ENCODE measurements around the gene CCDC80.
"Not testable (repeated sequence)": the region's sequence is repeated elsewhere in the genome, so short reads cannot be mapped to it uniquely, and the experiment has no call there.

CCDC80 gene

GRCh38 chr3:112640930-112641801 lies at the start of gene CCDC80:
TSS of gene CCDC80 (minus strand) at chr3:112641143. CDS start at chr3:112639905, 1,238 bp downstream.
- DNase-seq, result peak; percentile 45

- no peak for DNase-seq
These were observed 49.0 kb upstream of the CCDC80 start for GRCh38 chr3:112689989-112690388.

GRCh38 chr3:112689385-112689784 lies 48.4 kb upstream of the CCDC80 start:
- DNase-seq, result no peak

GRCh38 chr3:112688819-112689218 lies 47.9 kb upstream of the CCDC80 start:
- no peak for DNase-seq

- DNase-seq, result no peak
These were observed 47.3 kb upstream of the CCDC80 start for GRCh38 chr3:112688085-112688769.

- DNase-seq, result no peak
These were observed 46.7 kb upstream of the CCDC80 start for GRCh38 chr3:112687616-112688015.

GRCh38 chr3:112687211-112687610 lies 46.3 kb upstream of the CCDC80 start:
- no peak for DNase-seq

- DNase-seq, result no peak
These were observed 45.2 kb upstream of the CCDC80 start for GRCh38 chr3:112685956-112686799.

GRCh38 chr3:112685420-112685819 lies 44.5 kb upstream of the CCDC80 start:
- no peak for DNase-seq

- no peak for DNase-seq
These were observed 41.4 kb upstream of the CCDC80 start for GRCh38 chr3:112682361-112682760.

- no peak for DNase-seq
These were observed 40.9 kb upstream of the CCDC80 start for GRCh38 chr3:112681822-112682325.

GRCh38 chr3:112676659-112677234 lies 35.8 kb upstream of the CCDC80 start:
- DNase-seq, result peak; percentile 44

- DNase-seq, result no peak
These were observed 35.1 kb upstream of the CCDC80 start for GRCh38 chr3:112675943-112676535.

- no peak for DNase-seq
These were observed 34.4 kb upstream of the CCDC80 start for GRCh38 chr3:112675349-112675748.

- DNase-seq, result no peak
These were observed 32.0 kb upstream of the CCDC80 start for GRCh38 chr3:112672716-112673541.

- DNase-seq, result no peak
These were observed 31.2 kb upstream of the CCDC80 start for GRCh38 chr3:112671930-112672715.

GRCh38 chr3:112670824-112671223 lies 29.9 kb upstream of the CCDC80 start:
- no peak for DNase-seq

- no peak for DNase-seq
These were observed 26.7 kb upstream of the CCDC80 start for GRCh38 chr3:112667599-112667998.

- DNase-seq, result not testable (repeated sequence)
These were observed 24.1 kb upstream of the CCDC80 start for GRCh38 chr3:112665009-112665408.

GRCh38 chr3:112656043-112656442 lies 15.1 kb upstream of the CCDC80 start:
- no peak for DNase-seq

Measured in retina (tissue), 1 donor.